Epithelial cell of prostate (primary cell): ENCODE results near the gene LARP7.
"Not testable (repeated sequence)": the region's sequence is repeated elsewhere in the genome, so short reads cannot be mapped to it uniquely, and the experiment has no call there.

Experiments used
- DNase-seq: peaks from one replicate; pipeline ENCODE4 v3.0.0-alpha.2; 2011; ENCODE audit warnings: low read depth, low spot score
- H3K27ac ChIP-seq: fragments of 450-650 bp; 2 replicates; pipeline ENCODE4 v1.5.1; 2017; ENCODE audit warnings: mild to moderate bottlenecking

Gene LARP7

GRCh38 chr4:112648263-112649054 is 11.5 kb downstream of the LARP7 start:
- H3K27ac ChIP-seq = no peak overlapping the region
- no peak for DNase-seq

GRCh38 chr4:112649055-112649408 is 12.1 kb downstream of the LARP7 start:
- no peak overlapping the region for H3K27ac ChIP-seq
- no peak for DNase-seq

DNA sequence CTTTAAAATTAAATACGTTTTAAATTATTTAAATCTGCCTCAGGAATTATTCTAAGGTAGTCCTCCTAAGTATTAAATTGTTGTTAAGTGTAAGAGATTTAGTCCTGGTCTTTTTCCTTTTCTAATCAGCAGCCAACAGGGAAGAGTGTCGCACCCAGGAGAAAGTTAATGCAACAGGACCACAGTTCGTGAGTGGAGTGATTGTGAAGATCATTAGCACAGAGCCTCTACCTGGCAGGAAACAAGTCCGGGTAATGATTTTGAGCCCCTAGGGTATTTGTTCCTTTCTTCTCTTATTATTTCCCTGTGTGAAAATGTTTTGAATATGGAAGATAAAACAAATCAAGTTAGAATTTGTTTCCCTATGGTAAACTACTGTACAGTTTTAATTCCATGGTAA is 13.4 kb downstream of the LARP7 start:
- H3K27ac ChIP-seq = no peak overlapping the region
- DNase-seq = no peak

- DNase-seq = no peak
- H3K27ac ChIP-seq = no peak overlapping the region
Measured at GRCh38 chr4:112651641-112652040, 14.7 kb downstream of the LARP7 start.

DNA sequence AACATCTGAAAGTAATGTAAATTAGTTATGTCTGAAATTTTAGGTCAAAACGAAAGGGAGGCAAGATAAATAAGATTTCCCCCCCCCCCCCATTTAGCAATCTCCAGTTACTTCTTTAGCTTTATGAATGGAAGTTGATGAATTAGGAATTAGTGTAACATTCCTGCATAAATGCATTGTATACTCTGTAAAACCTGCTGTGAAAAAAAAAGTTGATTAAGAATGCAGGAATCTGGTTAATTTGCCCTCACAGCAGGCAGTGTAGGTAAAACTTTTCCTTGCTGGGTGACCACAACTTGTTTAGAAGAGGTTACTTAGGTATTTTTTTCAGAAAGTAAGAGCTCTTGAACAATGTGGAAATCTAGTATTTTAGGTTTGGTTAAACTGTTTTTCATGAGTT is 15.3 kb downstream of the LARP7 start:
- no peak for DNase-seq
- no peak overlapping the region for H3K27ac ChIP-seq

DNA sequence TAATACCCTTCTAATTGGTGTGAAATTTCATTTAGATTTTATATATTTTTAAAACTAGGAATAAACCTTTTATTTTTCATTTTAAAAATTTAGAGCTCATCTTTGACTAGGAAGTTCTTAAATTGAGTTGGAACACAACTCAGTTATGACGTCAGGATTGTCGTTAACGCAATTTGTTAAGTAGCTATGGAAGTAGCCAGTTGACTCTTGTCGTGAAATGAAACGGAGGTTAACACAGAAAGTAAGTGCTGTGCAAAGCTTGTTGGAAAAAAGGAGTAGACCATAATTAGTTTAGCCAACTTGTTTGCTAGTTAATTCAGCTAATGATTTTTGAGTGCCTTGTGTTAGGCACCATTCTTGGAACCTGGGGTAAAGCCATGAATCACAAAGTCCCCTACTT is 18.3 kb downstream of the LARP7 start:
- H3K27ac ChIP-seq = no peak overlapping the region
- DNase-seq = no peak

DNA sequence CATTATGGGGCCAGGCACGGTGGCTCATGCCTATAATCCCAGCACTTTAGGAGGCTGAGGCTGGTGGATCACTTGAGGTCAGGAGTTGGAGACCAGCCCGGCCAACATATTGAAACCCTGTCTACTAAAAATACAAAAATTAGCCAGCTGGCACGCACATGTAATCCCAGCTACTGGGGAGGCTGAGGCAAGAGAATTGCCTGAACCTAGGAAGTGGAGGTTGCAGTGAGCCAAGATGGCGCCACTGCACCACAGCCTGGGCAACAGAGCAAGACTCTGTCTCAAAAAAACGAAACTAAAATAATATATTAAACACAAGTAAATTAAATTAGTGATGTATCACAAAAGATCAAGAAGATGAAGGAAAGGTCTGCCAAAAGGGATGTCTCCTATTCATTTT is 19.2 kb downstream of the LARP7 start:
- not testable (repeated sequence) for DNase-seq, H3K27ac ChIP-seq

DNA sequence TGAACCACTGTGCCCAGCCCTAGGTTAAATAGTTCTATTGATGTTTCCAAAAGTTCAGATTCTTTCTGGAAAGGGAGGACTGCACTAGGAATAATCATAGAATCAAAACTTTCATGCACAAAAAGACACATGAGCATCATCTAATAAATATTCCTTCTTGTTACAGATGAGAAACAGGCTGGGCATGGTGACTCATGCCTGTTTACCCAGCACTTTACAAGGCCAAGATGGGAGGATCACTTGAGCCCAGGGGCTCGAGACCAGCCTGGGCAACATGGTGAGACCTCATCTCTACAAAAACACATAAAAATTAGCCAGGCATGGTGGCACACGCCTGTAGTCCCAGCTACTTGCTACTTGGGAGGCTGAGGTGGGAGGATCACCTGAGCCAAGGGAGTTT is 27.7 kb downstream of the LARP7 start:
- peak; percentile 40 for DNase-seq
- no peak overlapping the region for H3K27ac ChIP-seq

GRCh38 chr4:112668131-112668530 is 31.2 kb downstream of the LARP7 start:
- H3K27ac ChIP-seq = no peak overlapping the region
- no peak for DNase-seq

DNA sequence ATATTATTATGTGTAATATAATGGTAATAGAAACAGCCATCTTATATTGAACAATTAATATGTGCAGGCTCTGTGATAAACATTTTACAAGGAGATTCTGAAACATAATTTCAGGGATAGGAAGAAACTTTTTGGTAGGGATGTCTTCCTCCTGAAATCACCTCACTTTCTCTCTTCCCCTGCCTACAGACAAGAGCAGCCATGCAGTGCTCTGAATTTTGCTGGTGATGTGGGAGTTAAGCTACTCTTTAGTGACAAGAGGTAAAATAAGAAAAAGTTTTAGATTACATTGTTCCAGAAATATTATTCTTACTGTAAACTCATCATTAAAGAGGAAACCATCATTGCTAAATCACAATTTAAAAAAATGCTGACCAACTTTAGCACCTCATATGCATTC is 36.1 kb downstream of the LARP7 start:
- DNase-seq = no peak
- no peak overlapping the region for H3K27ac ChIP-seq

GRCh38 chr4:112673686-112674085 is 36.7 kb downstream of the LARP7 start:
- DNase-seq = no peak

DNA sequence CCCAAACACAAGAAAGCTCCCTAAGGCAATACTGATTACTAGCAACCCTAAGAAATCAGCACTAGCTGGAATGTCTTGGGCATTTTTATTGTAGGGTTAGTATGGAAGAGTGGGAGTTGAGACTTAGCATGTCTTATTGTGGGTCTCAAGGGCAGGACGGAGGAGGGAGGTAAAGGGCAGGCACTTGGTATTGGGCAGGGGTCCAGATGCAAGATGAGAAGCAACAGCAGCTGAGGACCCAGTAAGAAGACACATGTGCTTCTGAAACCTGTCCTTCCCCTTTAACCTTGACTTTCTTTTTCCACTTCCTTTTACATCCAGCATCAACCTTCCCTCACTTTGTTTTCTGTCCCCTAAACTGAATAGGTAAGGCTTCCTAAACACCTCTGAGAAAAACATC is 37.4 kb downstream of the LARP7 start:
- no peak for DNase-seq
- H3K27ac ChIP-seq = no peak overlapping the region

More at GRCh38 chr4:112673686-112674085, 36.7 kb downstream of the LARP7 start:
- no peak overlapping the region for H3K27ac ChIP-seq

- H3K27ac ChIP-seq = no peak overlapping the region
Measured at GRCh38 chr4:112677519-112678091, 40.7 kb downstream of the LARP7 start.

DNA sequence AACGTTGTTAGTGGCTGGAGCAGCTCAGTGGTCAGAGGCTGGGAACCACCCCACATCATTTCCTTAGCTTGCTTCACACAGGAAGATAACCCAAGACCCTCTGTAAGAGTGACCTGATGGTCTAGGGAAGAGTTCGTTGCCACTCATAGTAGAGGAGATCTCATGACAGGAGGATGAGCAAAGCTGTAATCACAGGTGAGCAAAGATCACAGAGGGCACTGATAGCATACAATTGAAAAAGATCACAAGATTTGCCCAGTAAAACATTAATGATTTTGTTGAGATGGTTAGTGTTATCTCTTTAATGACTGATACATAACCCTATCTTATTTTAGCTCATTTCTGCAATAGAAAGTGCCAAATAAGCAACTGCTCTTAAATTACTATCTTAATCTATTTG is 44.1 kb downstream of the LARP7 start:
- no peak for DNase-seq
- no peak overlapping the region for H3K27ac ChIP-seq

More at GRCh38 chr4:112677519-112678091, 40.7 kb downstream of the LARP7 start:
- no peak for DNase-seq

GRCh38 chr4:112693507-112693906 is 56.6 kb downstream of the LARP7 start:
- no peak for DNase-seq
- no peak overlapping the region for H3K27ac ChIP-seq

GRCh38 chr4:112700679-112701078 is 63.7 kb downstream of the LARP7 start:
- no peak for DNase-seq
- H3K27ac ChIP-seq = no peak overlapping the region

DNA sequence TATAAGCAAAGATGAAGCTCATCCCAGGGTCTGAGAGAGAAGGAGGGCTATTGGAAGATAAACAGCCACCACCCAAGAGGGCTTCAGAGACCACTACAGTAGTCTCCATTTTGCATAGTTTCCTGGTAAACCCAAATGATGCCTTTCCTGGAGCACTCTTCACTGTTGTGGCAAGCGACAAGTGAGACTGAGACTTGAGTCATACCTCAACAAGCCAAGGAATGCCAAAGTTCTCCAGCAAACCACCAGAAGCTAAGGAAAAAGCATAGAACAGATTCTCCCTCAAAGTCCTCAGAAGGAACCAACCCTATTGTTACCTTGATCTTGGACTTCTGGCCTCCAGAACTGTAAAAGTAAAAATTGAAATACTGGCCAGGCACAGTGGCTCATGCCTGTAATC is 65.9 kb downstream of the LARP7 start:
- H3K27ac ChIP-seq = no peak overlapping the region
- no peak for DNase-seq

- no peak for DNase-seq
Measured at GRCh38 chr4:112704322-112704721, 67.4 kb downstream of the LARP7 start.

GRCh38 chr4:112704991-112705845 is 68.3 kb downstream of the LARP7 start:
- DNase-seq = no peak
- H3K27ac ChIP-seq = no peak overlapping the region

More at GRCh38 chr4:112704322-112704721, 67.4 kb downstream of the LARP7 start:
- no peak overlapping the region for H3K27ac ChIP-seq

DNA sequence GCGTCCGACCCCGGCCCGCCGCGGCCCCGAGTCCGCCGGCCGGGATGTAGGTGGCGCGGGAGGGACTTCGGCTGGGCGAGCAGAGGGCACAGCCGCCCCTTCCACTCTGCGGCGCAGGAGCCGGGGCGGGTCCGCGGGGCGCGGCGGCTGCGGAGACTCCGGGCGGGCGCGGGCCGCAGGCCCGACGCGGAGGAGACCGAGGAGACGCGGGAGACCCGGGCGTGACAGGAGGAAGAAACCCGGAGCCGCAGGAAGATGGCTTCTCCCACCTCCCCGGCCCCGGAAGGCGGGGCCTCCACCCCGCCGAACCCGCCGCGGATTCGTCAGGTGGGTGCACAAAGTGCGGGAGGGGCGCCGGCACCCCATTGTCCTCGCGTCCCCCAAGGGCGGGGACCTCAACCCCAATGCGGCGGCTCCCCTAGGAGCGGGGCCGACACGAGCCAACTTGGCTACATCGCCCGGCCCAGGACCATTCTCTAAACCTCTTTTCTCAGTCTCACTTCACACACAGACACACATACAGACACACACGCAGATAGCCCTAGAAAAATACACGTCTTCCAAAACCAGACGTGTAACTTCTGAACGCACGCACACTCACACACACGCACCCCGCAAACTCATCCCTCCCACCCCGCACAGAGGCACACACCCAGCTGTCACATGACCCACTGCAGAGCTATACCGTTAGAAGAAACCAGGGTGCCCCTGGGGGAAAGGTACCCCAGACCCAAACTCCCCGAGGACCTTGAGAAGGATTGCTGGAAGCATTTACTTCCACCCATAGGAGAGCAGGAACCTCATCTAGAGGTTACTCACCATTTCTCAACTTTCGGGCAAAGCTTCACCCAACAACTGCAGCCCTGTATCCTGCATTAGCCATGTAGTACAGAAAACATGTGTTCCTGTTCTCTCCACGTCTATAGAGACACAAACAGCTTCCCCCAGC is 69.2 kb downstream of the LARP7 start:
- not testable (repeated sequence) for DNase-seq, H3K27ac ChIP-seq
